ENCODE measurements around the gene WLS. TPM values are rescaled to one million over a fixed set of nuclear protein-coding genes. Genes with fewer than 3 reads are reported as not detected.

WLS gene
- total and polyA plus RNA-seq, 2 experiments from 2014 or later: 0.87 to 1.2 TPM

DNA sequence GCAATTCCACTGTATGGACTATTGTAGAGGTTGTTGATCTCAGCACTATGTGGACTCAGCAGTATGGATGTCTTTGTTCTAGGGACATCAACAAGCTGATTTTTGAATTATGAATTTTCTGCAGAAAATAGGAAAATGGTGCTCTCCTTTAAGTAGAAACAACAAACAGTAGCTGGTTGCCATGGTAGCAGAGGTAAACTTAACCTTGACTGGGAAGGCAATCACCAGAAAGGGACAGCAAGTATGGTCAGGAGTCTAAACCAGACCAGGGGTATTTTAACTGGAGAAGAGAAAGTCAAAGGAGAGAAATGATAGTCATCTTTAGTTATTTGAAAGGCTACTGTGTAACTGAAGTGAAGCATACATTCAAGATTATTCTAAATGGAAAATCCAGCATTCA, 22.3 kb downstream of the WLS start (continued):
- TF ChIP-seq, protein P1, sequence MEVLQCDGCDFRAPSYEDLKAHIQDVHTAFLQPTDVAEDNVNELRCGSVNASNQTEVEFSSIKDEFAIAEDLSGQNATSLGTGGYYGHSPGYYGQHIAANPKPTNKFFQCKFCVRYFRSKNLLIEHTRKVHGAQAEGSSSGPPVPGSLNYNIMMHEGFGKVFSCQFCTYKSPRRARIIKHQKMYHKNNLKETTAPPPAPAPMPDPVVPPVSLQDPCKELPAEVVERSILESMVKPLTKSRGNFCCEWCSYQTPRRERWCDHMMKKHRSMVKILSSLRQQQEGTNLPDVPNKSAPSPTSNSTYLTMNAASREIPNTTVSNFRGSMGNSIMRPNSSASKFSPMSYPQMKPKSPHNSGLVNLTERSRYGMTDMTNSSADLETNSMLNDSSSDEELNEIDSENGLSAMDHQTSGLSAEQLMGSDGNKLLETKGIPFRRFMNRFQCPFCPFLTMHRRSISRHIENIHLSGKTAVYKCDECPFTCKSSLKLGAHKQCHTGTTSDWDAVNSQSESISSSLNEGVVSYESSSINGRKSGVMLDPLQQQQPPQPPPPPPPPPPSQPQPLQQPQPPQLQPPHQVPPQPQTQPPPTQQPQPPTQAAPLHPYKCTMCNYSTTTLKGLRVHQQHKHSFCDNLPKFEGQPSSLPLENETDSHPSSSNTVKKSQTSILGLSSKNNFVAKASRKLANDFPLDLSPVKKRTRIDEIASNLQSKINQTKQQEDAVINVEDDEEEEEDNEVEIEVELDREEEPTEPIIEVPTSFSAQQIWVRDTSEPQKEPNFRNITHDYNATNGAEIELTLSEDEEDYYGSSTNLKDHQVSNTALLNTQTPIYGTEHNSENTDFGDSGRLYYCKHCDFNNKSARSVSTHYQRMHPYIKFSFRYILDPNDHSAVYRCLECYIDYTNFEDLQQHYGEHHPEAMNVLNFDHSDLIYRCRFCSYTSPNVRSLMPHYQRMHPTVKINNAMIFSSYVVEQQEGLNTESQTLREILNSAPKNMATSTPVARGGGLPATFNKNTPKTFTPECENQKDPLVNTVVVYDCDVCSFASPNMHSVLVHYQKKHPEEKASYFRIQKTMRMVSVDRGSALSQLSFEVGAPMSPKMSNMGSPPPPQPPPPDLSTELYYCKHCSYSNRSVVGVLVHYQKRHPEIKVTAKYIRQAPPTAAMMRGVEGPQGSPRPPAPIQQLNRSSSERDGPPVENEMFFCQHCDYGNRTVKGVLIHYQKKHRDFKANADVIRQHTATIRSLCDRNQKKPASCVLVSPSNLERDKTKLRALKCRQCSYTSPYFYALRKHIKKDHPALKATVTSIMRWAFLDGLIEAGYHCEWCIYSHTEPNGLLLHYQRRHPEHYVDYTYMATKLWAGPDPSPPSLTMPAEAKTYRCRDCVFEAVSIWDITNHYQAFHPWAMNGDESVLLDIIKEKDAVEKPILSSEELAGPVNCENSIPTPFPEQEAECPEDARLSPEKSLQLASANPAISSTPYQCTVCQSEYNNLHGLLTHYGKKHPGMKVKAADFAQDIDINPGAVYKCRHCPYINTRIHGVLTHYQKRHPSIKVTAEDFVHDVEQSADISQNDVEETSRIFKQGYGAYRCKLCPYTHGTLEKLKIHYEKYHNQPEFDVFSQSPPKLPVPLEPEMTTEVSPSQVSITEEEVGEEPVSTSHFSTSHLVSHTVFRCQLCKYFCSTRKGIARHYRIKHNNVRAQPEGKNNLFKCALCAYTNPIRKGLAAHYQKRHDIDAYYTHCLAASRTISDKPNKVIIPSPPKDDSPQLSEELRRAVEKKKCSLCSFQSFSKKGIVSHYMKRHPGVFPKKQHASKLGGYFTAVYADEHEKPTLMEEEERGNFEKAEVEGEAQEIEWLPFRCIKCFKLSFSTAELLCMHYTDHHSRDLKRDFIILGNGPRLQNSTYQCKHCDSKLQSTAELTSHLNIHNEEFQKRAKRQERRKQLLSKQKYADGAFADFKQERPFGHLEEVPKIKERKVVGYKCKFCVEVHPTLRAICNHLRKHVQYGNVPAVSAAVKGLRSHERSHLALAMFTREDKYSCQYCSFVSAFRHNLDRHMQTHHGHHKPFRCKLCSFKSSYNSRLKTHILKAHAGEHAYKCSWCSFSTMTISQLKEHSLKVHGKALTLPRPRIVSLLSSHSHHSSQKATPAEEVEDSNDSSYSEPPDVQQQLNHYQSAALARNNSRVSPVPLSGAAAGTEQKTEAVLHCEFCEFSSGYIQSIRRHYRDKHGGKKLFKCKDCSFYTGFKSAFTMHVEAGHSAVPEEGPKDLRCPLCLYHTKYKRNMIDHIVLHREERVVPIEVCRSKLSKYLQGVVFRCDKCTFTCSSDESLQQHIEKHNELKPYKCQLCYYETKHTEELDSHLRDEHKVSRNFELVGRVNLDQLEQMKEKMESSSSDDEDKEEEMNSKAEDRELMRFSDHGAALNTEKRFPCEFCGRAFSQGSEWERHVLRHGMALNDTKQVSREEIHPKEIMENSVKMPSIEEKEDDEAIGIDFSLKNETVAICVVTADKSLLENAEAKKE (CRISPR knock-in tag; IDR thresholded peaks at IDR 0.05): no peak
- TF ChIP-seq EZH2 (IDR thresholded peaks at IDR 0.05; ENCODE audit: low read depth, unreplicated experiment): no peak
- TF ChIP-seq ZNF331 (CRISPR knock-in tag; IDR thresholded peaks at IDR 0.05; ENCODE audit: low read depth): no peak
- no peak for TF ChIP-seq NANOG (IDR thresholded peaks at IDR 0.05; ENCODE audit: borderline replicate concordance)

DNA sequence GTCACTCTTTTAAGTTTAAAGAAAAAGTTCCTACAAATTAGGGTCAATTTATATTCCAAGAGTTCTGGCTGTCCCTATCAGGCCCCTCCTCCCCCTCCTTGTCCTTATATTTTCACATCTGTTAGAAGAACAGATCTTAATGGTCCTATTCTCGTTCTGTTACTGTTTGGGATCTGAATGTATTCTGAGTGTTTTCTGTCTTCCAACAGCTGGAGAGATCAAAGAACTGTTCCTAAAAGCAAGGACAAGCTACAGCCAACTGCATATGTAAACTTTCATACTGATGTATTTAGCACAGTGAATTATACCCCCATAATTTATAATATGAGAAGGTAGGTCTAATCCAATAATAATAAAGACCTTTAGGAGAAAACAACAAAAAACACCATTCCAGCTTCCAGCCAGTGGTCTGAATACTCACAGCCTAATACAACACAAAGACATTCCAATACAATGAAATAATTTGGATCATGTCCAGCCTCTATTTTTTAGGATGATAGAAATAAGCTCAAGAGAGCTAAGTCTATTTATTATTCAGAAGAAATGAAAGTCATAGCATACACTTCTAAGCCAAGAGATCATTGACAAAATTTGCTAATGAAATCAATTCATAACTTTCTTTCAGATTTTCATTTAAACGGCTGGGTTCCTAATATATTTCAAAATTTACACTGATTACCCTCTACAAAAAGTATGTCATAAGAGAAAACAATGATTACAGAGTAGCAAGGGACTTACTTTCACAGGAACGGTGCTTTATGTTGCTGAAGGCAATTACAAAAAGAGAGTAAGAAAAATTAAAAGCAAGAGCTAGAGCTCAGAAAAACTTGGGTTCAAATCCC, 25.3 kb downstream of the WLS start:
- no peak overlapping the region for H3K27ac ChIP-seq (ENCODE audit: low read depth)
- no peaks in the 10 kb centered on the region for H3K79me2 ChIP-seq (replicated peaks; ENCODE audit: insufficient read depth)
- no peak overlapping the region for H2AFZ ChIP-seq
- no peaks in the 10 kb centered on the region for H3K36me3 ChIP-seq (ENCODE audit: insufficient read depth)
- no peak overlapping the region for H3K4me2 ChIP-seq
- H3K9me2 ChIP-seq (ENCODE audit: insufficient read depth): no peaks in the 10 kb centered on the region; the same call in 1 of the 2 replicates
- no peaks in the 10 kb centered on the region for H3K27me3 Mint-ChIP-seq (ENCODE audit: insufficient read depth, low read depth, poor library complexity)
- peaks cover 11% of the 10 kb centered on the region; the same call in 2 of the 3 replicates for H3K4me1 Mint-ChIP-seq
- H3K4me1 ChIP-seq (ENCODE audit: insufficient read depth): no peaks in the 10 kb centered on the region
- H3K27me3 ChIP-seq (ENCODE audit: insufficient read depth): no peaks in the 10 kb centered on the region
- H3F3A ChIP-seq (replicated peaks; ENCODE audit: low read depth): no peaks in the 10 kb centered on the region
- no peak for DNase-seq (ENCODE audit: low spot score)
- H3K27ac Mint-ChIP-seq: no peak overlapping the region
- H3K36me3 Mint-ChIP-seq (ENCODE audit: low read depth): no peaks in the 10 kb centered on the region
- no peak overlapping the region for H3K4me3 ChIP-seq
- H3K4me3 Mint-ChIP-seq: no peak overlapping the region
- ATAC-seq: no peak
- H3K9me3 Mint-ChIP-seq: no peaks in the 10 kb centered on the region
- H4K20me1 ChIP-seq (replicated peaks; ENCODE audit: insufficient read depth): no peaks in the 10 kb centered on the region
- TF ChIP-seq EZH2phosphoT487 (IDR thresholded peaks at IDR 0.05; ENCODE audit: unreplicated experiment) (no peak), NANOG (IDR thresholded peaks at IDR 0.05; ENCODE audit: borderline replicate concordance) (no peak), CREB1 (CRISPR knock-in tag; IDR thresholded peaks at IDR 0.05; ENCODE audit: low read depth) (no peak), EZH2 (IDR thresholded peaks at IDR 0.05; ENCODE audit: low read depth, unreplicated experiment) (no peak), STAT1 (IDR thresholded peaks at IDR 0.05; ENCODE audit: unreplicated experiment) (no peak)
- TF ChIP-seq, protein P2, sequence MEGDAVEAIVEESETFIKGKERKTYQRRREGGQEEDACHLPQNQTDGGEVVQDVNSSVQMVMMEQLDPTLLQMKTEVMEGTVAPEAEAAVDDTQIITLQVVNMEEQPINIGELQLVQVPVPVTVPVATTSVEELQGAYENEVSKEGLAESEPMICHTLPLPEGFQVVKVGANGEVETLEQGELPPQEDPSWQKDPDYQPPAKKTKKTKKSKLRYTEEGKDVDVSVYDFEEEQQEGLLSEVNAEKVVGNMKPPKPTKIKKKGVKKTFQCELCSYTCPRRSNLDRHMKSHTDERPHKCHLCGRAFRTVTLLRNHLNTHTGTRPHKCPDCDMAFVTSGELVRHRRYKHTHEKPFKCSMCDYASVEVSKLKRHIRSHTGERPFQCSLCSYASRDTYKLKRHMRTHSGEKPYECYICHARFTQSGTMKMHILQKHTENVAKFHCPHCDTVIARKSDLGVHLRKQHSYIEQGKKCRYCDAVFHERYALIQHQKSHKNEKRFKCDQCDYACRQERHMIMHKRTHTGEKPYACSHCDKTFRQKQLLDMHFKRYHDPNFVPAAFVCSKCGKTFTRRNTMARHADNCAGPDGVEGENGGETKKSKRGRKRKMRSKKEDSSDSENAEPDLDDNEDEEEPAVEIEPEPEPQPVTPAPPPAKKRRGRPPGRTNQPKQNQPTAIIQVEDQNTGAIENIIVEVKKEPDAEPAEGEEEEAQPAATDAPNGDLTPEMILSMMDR (conservative IDR thresholded peaks at IDR 0.05; ENCODE audit: low read depth in 2 of 2): no peak
- TF ChIP-seq, protein P3, sequence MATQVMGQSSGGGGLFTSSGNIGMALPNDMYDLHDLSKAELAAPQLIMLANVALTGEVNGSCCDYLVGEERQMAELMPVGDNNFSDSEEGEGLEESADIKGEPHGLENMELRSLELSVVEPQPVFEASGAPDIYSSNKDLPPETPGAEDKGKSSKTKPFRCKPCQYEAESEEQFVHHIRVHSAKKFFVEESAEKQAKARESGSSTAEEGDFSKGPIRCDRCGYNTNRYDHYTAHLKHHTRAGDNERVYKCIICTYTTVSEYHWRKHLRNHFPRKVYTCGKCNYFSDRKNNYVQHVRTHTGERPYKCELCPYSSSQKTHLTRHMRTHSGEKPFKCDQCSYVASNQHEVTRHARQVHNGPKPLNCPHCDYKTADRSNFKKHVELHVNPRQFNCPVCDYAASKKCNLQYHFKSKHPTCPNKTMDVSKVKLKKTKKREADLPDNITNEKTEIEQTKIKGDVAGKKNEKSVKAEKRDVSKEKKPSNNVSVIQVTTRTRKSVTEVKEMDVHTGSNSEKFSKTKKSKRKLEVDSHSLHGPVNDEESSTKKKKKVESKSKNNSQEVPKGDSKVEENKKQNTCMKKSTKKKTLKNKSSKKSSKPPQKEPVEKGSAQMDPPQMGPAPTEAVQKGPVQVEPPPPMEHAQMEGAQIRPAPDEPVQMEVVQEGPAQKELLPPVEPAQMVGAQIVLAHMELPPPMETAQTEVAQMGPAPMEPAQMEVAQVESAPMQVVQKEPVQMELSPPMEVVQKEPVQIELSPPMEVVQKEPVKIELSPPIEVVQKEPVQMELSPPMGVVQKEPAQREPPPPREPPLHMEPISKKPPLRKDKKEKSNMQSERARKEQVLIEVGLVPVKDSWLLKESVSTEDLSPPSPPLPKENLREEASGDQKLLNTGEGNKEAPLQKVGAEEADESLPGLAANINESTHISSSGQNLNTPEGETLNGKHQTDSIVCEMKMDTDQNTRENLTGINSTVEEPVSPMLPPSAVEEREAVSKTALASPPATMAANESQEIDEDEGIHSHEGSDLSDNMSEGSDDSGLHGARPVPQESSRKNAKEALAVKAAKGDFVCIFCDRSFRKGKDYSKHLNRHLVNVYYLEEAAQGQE (IDR thresholded peaks at IDR 0.05; ENCODE audit: unreplicated experiment): no peak
- TF ChIP-seq, protein P4, sequence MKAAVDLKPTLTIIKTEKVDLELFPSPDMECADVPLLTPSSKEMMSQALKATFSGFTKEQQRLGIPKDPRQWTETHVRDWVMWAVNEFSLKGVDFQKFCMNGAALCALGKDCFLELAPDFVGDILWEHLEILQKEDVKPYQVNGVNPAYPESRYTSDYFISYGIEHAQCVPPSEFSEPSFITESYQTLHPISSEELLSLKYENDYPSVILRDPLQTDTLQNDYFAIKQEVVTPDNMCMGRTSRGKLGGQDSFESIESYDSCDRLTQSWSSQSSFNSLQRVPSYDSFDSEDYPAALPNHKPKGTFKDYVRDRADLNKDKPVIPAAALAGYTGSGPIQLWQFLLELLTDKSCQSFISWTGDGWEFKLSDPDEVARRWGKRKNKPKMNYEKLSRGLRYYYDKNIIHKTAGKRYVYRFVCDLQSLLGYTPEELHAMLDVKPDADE (IDR thresholded peaks at IDR 0.05): no peak
